ENCODE results near the gene ADRA2C. TPM values are rescaled to one million over a fixed set of nuclear protein-coding genes. Genes with fewer than 3 reads are reported as not detected.

The ADRA2C gene
- total RNA-seq, 1 donor from 2014 or later, result 0.32 TPM

- H3K4me3 Mint-ChIP-seq (ENCODE audit: unreplicated experiment), result no peak overlapping the region
- H3K9me3 Mint-ChIP-seq (ENCODE audit: unreplicated experiment), result peaks cover 5% of the 10 kb centered on the region
- no peak overlapping the region for H3K27ac Mint-ChIP-seq (ENCODE audit: unreplicated experiment)
- DNase-seq (ENCODE audit: extremely low spot score, unreplicated experiment), result no peak
- H3K4me1 Mint-ChIP-seq (ENCODE audit: unreplicated experiment), result no peaks in the 10 kb centered on the region
- TF ChIP-seq CTCF (IDR thresholded peaks at IDR 0.05), result no peak
- H3K36me3 Mint-ChIP-seq (ENCODE audit: unreplicated experiment), result no peaks in the 10 kb centered on the region
- H3K27me3 Mint-ChIP-seq (ENCODE audit: unreplicated experiment), result peaks cover 36% of the 10 kb centered on the region
These were observed 20.1 kb upstream of the ADRA2C start for GRCh38 chr4:3745886-3746656.

- Mint-ChIP-seq H3K27ac (ENCODE audit: unreplicated experiment) (no peak overlapping the region), H3K9me3 (ENCODE audit: unreplicated experiment) (peaks cover 2% of the 10 kb centered on the region), H3K27me3 (ENCODE audit: unreplicated experiment) (peaks cover 39% of the 10 kb centered on the region), H3K36me3 (ENCODE audit: unreplicated experiment) (no peaks in the 10 kb centered on the region), H3K4me1 (ENCODE audit: unreplicated experiment) (no peaks in the 10 kb centered on the region), H3K4me3 (ENCODE audit: unreplicated experiment) (no peak overlapping the region)
- no peak for DNase-seq (ENCODE audit: extremely low spot score, unreplicated experiment)
- no peak for TF ChIP-seq CTCF (IDR thresholded peaks at IDR 0.05)
These were observed 19.2 kb upstream of the ADRA2C start for GRCh38 chr4:3746701-3747580.

GRCh38 chr4:3747581-3747904 is 18.6 kb upstream of the ADRA2C start:
- TF ChIP-seq CTCF (IDR thresholded peaks at IDR 0.05), result peak; percentile 41
- no peak for DNase-seq (ENCODE audit: extremely low spot score, unreplicated experiment)
- Mint-ChIP-seq H3K27ac (ENCODE audit: unreplicated experiment) (no peak overlapping the region), H3K27me3 (ENCODE audit: unreplicated experiment) (peaks cover 40% of the 10 kb centered on the region), H3K9me3 (ENCODE audit: unreplicated experiment) (no peaks in the 10 kb centered on the region), H3K4me3 (ENCODE audit: unreplicated experiment) (no peak overlapping the region), H3K4me1 (ENCODE audit: unreplicated experiment) (no peaks in the 10 kb centered on the region), H3K36me3 (ENCODE audit: unreplicated experiment) (no peaks in the 10 kb centered on the region)

- Mint-ChIP-seq H3K36me3 (ENCODE audit: unreplicated experiment) (no peaks in the 10 kb centered on the region), H3K27me3 (ENCODE audit: unreplicated experiment) (peaks cover 40% of the 10 kb centered on the region), H3K4me1 (ENCODE audit: unreplicated experiment) (no peaks in the 10 kb centered on the region), H3K4me3 (ENCODE audit: unreplicated experiment) (no peak overlapping the region), H3K9me3 (ENCODE audit: unreplicated experiment) (no peaks in the 10 kb centered on the region), H3K27ac (ENCODE audit: unreplicated experiment) (no peak overlapping the region)
- no peak for TF ChIP-seq CTCF (IDR thresholded peaks at IDR 0.05)
- DNase-seq (ENCODE audit: extremely low spot score, unreplicated experiment), result no peak
These were observed 17.9 kb upstream of the ADRA2C start for GRCh38 chr4:3748136-3748898.

All from osteocyte (in vitro differentiated cells).